HG03442 (cell line): ENCODE results near the gene CACNA1C.
"Not testable (repeated sequence)": the region's sequence is repeated elsewhere in the genome, so short reads cannot be mapped to it uniquely, and the experiment has no call there.

Experiments used
- ATAC-seq: cut with Tn5 transposase; IDR thresholded peaks from one replicate; pipeline ENCODE4 v1.9.1; 2021; ENCODE audit warnings: mild to moderate bottlenecking, moderate library complexity; ENCODE audit not compliant: unreplicated experiment

CACNA1C gene

GRCh38 chr12:2248087-2248900 lies 195.5 kb downstream of the CACNA1C start:
- ATAC-seq = no peak

- ATAC-seq = peak; percentile 83
Measured at GRCh38 chr12:2248901-2249381, 196.2 kb downstream of the CACNA1C start.

GRCh38 chr12:2250797-2251196 lies 198.0 kb downstream of the CACNA1C start:
- ATAC-seq = no peak

GRCh38 chr12:2251526-2252209 lies 198.9 kb downstream of the CACNA1C start:
- no peak for ATAC-seq

- no peak for ATAC-seq
Measured at GRCh38 chr12:2255311-2255710, 202.5 kb downstream of the CACNA1C start.

- ATAC-seq = not testable (repeated sequence)
Measured at GRCh38 chr12:2255731-2256130, 202.9 kb downstream of the CACNA1C start.

GRCh38 chr12:2256453-2256852 lies 203.7 kb downstream of the CACNA1C start:
- no peak for ATAC-seq

- ATAC-seq = no peak
Measured at GRCh38 chr12:2256915-2257314, 204.1 kb downstream of the CACNA1C start.

- ATAC-seq = no peak
Measured at GRCh38 chr12:2258025-2258424, 205.2 kb downstream of the CACNA1C start.

GRCh38 chr12:2259369-2259768 lies 206.6 kb downstream of the CACNA1C start:
- ATAC-seq = no peak

GRCh38 chr12:2260441-2260840 lies 207.7 kb downstream of the CACNA1C start:
- no peak for ATAC-seq

- no peak for ATAC-seq
Measured at GRCh38 chr12:2261708-2262107, 208.9 kb downstream of the CACNA1C start.

GRCh38 chr12:2262449-2262848 lies 209.7 kb downstream of the CACNA1C start:
- ATAC-seq = no peak

GRCh38 chr12:2263901-2264300 lies 211.1 kb downstream of the CACNA1C start:
- no peak for ATAC-seq

GRCh38 chr12:2264651-2265232 lies 212.0 kb downstream of the CACNA1C start:
- no peak for ATAC-seq

GRCh38 chr12:2265461-2266167 lies 212.8 kb downstream of the CACNA1C start:
- ATAC-seq = no peak

GRCh38 chr12:2266666-2267620 lies 214.2 kb downstream of the CACNA1C start:
- ATAC-seq = no peak

GRCh38 chr12:2267703-2268470 lies 215.1 kb downstream of the CACNA1C start:
- ATAC-seq = no peak
